Measurements from ENCODE around the gene NPC2. TPM values are rescaled to one million over a fixed set of nuclear protein-coding genes. Genes with fewer than 3 reads are reported as not detected.

The NPC2 gene
- polyA plus RNA-seq, 3 donors: 305 to 328 (median 320) TPM

DNA sequence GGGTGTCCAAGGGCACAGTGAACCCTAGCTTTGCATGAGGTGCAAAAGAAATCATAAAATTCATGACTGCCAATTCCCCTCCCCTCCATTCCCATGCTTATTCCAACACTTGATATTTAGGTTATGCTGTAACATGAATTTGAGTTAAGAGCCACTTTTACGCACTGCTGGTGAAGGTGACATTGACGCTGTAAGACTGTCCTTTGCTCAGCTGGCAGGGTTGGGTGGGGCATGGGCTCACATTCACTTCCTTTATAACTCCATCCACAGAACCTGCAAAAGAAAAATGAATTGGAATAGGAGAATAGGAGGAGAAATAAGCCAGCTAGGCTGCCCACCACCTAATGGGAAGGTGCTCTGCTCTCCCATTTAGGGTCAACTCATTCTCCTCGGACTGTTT is 6.9 kb downstream of the NPC2 start:
- DNase-seq (ENCODE audit: extremely low read depth in 1 of 11, low read depth in 9 of 11, low spot score in 4 of 11): no peak

DNA sequence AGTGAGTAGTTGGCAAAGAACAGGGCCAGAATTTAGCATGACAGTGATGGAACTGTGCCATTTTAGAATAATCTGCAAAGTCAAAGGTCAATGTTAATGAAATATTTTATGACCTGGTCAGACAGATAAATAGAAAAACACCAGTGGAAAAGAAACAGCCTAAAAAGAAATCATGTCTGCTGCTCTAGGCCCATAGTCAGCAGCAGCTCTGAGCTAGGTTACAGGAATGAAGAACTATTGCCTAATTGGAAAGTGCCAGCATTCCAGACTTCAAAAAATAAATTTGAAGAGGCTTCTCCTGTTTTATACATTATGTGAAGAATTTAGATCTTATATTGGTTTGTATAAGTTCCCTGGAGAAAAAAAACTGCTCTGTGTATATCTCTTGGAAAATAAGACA is 9.8 kb downstream of the NPC2 start:
- no peak for DNase-seq (ENCODE audit: extremely low read depth in 1 of 11, low read depth in 9 of 11, low spot score in 4 of 11)

DNA sequence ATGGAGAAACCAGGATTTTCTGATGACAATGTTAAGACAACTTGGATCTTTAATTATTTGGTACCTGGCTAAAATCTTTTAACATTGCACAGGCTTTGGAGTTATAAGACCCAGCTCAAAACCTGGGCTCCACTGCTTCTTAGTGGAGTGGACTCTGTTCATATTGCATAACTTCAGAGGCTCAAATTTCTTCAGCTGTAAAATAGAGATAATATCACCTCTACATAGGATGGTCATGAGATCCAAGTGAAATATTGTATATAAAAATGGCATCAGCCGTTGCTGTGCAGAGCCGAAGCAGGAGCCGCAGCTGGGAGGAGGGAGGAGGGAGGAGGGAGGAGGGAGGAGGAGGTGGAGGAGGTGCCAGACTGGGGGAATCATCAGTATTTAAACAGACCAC is 10.5 kb downstream of the NPC2 start:
- no peak for DNase-seq (ENCODE audit: extremely low read depth in 1 of 11, low read depth in 9 of 11, low spot score in 4 of 11)

DNA sequence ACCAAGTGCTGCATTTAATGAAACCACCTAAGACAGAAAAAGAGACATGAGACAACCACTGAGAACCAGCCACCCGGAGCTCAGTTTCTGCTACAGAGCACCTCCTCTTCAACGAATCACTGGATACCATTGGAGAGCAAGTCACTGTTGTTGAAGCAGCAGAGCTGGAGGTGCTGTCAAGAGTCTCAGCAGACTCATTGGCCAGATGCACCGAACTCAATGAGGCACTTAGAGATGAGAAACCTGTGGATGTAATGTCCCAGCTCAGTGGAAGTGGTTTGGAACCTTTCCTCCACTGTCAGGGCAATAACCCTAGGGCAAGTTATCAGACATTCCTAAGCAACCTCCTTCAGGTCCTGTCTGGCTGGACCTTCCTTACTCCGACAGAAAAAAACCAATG is 13.1 kb downstream of the NPC2 start:
- DNase-seq (ENCODE audit: extremely low read depth in 1 of 11, low read depth in 9 of 11, low spot score in 4 of 11): no peak

DNA sequence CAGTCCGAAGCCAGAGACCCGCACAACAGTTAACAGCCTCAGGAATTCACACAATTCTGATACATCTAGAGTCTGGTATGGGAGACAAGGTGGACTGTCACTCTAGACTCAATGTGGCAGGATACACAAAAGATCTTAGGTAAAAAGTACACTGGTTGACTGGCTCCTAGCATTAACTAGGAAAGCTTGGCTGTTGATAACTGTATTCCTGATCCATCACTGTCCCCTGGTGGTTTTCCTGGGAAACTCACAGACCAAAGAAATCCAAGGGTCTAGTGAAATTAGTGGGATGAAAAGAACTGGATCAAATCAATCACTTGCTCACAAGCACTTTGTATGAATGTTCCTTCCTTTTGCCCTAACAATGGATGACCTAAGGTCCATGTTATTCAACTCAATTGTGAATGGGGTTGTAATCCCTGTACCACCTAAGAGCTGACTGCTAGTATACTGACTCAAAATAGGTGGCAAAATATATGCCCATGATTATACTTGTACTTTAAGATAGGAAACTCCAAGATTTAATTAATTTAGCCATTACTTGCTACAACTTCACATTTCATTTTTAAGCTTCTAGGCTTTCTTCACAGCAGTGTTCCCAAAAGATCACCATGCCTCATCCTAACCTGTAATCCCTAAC is 14.0 kb downstream of the NPC2 start:
- DNase-seq (ENCODE audit: extremely low read depth in 1 of 11, low read depth in 9 of 11, low spot score in 4 of 11): no peak

DNA sequence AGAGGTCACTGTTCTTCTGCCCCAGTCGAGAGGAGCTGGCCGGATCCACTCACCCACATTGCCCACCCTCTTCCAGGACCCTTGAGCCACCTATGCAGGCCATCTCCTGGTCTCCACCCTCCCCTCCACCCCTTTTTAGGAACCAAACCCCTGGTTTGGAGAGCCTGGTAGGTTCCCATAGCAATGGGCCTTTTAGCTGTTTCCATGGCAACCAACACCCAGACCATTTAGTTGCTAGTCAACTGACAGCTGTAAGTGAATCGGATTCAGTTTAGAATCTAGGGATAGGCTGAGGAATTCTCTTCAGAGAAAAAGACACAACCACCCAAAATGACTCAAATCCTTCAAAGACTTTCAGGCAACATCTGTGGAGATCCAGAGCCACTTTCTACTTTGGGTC is 16.5 kb downstream of the NPC2 start:
- DNase-seq (ENCODE audit: extremely low read depth in 1 of 11, low read depth in 9 of 11, low spot score in 4 of 11): no peak

DNA sequence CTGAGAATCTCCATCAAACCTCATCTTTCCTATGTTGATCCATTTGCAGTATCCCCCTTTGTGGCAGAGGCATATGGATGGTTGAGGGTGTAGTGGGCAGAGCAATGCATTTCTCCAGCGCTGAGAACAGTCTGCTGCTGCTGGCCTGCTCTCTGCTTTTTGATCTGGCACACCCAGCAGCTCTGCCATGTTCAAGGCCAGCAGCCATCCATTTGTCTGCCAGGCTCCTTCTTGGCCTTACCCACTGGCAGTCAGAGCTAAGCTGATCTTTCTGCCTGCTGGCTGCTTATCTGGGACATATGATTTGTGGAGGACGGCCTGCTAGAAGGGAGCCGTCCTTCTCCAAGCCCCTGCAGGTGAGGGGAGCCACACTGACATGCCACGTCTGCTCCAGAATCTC is 17.0 kb downstream of the NPC2 start:
- no peak for DNase-seq (ENCODE audit: extremely low read depth in 1 of 11, low read depth in 9 of 11, low spot score in 4 of 11)

DNA sequence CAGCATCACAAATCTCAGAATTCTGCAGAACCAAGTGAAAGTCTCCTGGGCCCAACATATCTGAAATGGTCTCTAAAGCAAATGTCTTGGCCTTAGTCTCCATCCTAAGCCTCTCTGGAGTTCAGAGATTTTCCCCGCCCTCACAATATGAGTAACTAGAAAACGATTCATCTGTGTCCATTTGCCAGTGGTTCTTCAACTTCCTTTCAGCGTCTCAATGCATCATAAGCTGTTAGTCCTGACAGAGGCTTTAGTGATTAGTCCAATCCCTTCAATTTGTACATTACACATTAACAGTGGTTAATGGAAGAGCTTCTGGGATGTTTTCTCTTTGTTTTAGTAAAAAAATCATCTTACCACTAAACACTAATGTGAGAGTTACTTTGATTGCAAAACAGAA is 17.4 kb downstream of the NPC2 start:
- DNase-seq (ENCODE audit: extremely low read depth in 1 of 11, low read depth in 9 of 11, low spot score in 4 of 11): no peak

DNA sequence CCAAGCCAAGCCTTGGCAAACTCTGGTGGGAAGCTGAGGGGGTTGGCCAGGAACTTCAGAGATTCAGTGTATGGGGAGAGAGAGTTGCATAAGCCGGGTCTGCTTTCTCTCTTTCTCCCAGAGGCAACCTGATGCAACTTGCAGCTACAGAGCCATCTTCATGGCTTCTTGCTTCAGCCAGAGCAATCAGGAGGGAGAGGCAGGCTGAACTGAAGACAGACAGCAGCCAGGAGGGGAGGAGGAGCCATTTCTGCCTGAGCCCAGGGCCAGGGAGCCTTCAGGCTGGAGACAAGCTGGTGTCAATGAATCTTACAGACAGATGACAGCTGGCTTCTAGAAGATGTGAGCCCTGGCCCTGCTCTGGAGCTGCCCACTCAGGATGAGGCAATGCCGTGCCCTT is 18.7 kb downstream of the NPC2 start:
- no peak for DNase-seq (ENCODE audit: extremely low read depth in 1 of 11, low read depth in 9 of 11, low spot score in 4 of 11)

DNA sequence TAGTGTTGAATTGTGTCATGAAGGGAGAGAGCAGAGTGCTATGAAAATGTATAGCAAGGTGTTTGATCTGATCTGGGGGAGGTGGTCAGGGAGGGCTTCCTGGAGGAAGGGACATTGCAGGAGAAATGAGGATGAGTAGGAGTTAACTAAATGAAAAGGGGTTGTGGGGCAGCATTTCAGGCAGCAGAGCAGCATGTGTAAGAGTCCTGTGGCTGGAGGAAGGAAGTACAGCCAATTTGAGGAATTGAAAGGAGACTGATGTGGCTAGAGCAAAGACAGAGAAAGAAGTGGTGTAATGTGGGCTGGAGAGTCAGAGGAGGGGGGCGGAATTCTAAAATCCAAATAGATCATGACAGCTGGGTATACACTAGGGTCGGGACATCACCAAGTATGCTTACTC is 20.5 kb downstream of the NPC2 start:
- DNase-seq (ENCODE audit: extremely low read depth in 1 of 11, low read depth in 9 of 11, low spot score in 4 of 11): no peak

DNA sequence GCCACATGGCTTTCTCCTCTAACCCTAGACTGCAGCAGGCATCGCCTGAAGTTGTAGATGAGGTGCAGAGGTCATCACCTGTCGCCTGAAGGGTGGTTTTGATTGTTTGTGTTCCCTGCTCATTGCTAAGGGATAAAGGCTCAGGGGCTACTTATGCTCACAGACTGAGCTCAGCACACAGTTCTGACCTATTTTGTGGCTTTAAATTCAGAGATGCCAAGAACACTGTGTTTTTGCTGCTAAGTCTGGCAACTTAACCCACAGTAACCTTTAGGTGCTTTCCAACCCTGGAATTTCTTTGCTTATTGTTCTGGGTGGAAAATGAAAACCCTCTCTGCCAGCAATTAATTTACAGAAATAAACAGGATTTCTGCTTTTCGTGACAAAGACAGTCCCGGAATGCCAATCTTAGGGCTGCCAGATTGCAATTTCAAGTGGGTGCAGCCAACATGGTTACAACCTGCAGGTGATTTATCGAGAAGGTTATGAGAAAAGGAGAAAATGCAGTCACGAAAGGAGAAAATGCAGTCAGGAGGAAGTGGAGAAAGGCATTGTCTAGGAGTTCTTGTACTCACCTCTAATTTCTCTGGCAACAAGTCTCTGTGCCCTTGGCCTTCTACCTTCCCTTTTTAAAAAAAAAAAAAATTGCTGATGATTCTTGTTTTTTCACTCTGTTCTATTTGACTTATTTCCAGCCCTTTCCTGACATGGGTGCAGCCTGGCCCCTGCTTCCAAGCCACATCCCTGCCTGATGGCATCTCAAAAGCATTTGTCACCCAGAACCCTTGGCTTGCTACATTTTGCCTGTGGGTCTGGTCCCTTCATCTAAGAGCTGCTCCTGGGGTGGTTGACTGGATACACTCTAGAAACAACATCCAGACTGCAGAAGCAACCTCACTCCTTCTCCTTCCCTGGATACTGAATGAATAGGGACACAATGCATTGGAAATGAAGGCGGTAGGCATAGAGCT is 23.3 kb downstream of the NPC2 start:
- no peak for DNase-seq (ENCODE audit: extremely low read depth in 1 of 11, low read depth in 9 of 11, low spot score in 4 of 11)

DNA sequence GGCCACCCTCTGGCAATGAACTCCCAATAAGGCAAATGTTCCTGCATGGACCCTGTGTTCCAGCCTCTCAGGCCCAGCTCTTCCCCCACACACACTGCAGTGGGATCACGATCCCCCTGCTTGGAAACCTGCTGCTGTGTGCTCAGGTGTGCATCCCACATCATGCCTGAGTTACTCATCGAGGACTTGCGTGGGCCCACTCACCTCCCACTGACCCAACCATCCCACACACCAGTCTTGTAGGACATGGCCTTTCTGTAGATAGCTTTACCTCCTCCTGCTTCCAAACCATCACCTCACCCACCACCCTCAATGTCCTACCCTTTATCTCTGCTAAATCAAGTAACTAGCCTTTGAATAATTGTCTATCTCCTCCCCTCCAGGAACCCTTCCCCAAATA is 24.6 kb downstream of the NPC2 start:
- no peak for DNase-seq (ENCODE audit: extremely low read depth in 1 of 11, low read depth in 9 of 11, low spot score in 4 of 11)

DNA sequence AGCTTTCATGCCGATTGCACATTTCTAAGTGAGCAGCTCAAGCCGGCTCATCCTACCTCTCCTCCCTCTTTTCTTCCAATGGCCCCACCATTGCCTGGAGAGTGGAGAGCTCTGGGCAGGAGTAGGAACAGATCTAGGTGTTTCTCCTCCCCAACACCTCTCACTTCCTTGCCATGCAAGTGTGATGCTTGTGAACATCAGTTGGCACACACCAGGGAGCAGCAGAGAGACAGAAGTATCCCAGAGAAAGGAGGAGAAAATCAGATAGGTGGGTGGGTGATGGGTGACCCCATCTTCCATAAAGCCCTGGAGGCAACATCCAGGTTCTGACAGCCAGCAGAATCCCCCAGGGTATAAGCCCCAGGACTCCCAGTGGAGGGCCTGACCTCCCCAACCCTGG is 27.8 kb downstream of the NPC2 start:
- DNase-seq (ENCODE audit: extremely low read depth in 1 of 11, low read depth in 9 of 11, low spot score in 4 of 11): no peak

DNA sequence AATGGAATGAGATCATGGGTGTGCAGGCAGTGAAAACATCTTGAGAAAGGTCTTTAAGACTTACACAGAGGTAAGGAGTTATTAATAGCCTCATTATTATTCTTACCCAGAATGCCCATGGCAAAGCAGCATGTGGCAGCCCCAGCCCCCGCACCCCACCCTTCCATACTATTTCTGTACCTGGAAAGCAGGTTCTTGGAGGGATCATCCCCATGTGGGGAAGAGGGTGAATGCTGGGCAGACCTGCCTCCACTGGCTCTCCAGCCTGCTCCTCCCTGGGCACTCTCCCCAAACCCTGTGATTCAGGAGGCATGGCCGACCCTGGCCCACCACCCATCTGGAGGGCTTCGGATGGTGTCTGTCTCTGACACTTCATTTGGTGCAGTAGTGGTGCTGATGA is 28.3 kb downstream of the NPC2 start:
- no peak for DNase-seq (ENCODE audit: extremely low read depth in 1 of 11, low read depth in 9 of 11, low spot score in 4 of 11)

DNA sequence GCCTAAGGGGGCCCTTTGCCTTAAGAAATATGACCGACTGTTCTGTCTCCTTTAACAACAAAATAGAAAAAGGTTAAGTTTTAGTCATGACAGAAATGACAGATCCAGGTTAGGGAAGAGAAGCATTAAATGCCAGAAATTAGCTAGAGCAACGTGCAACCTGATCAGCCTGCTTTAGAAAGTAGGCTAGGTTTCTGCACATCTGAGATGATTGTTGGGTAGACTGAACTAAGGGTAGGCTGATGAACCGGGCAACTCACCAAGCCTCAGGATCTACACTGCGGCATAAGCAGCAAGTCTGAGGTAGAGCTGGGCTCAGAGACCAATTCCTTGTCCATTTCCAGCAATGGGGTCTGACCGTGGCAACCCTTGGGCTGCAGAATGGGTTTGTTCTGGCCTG is 29.4 kb downstream of the NPC2 start:
- DNase-seq (ENCODE audit: extremely low read depth in 1 of 11, low read depth in 9 of 11, low spot score in 4 of 11): no peak

DNA sequence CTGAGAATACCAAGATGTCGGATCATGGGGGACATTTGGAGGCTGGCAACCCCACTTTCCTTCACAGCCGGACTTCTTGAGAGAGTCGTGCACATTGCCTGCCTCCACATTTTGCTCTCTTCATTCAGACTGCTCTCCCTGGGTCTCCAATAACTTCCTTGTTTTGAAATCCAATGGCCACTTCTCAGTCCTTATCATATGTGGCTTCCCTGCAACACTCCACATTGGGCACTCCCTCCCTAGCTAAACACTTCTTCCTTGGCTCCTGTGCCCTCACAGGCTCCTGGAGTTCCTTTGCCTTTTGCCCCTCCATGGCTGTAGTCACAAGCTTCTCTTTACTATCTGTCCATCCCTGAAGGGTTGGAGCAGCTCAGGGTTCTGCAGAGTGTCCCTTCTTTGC is 30.1 kb downstream of the NPC2 start:
- no peak for DNase-seq (ENCODE audit: extremely low read depth in 1 of 11, low read depth in 9 of 11, low spot score in 4 of 11)

DNA sequence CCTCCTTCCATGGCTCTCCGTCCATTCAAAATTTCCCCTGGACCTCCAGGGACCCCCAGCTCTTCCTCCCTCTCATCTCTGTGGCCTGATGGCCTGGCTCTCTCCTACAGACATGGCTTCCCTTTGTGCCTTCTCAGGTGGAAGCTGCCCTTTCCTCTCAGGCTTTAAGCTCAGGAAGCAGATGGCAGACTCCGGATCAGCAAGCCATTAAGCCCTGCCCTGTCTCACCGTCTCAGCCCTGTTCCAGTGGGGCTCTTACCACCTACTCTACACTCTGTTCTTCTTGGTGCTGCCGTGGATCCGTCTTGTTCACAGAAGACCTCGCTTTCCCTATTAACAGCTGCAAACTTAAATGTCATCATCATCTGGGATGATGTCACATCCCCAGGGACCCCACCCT is 33.1 kb downstream of the NPC2 start:
- no peak for DNase-seq (ENCODE audit: extremely low read depth in 1 of 11, low read depth in 9 of 11, low spot score in 4 of 11)

DNA sequence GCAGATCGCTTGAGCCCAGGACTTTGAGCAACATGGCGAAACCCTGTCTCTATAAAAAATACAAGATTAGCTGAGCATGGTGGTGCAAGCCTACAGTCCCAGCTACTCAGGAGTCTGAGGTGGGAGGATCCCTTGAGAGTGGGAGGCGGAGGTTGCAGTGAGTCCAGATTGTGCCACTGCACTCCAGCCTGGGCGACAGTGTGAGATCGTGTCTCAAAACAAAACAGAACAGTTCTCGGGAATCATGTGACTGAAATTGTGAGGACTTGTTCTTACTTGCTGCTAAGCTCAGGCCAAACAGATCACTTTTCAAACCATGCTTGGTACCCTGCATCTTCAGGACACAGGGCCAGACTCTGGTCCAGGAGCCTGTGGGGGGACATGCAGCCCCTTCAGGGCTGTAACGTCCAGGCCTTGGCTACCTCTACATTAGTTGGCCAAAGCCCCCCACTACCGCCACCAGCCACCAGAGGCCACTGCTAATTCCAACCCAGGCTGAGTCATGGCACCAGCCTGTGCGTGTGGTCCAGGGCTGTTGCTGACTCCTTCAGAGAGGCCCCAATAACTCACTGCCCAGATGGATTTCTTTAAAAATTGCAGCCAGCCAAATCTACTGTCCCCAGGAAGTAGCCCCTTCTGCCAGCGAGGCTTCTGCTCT is 33.7 kb downstream of the NPC2 start:
- no peak for DNase-seq (ENCODE audit: extremely low read depth in 1 of 11, low read depth in 9 of 11, low spot score in 4 of 11)

DNA sequence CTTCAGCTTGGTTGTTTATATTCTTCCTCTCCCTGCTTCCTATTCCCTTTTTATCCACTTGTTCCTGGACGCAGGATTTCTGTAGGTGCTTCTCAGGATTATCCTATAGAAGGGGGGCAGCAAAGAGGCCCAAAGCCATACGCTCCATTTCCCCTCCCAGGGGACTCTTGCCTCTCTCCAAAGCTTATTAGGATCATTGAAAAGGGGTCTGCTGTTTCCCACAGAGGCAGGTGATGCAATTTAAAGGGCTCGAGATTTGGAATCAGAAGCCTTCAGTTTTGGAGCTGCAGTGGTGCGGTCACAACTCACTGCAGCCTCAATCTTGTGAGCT is 35.6 kb downstream of the NPC2 start:
- no peak for DNase-seq (ENCODE audit: extremely low read depth in 1 of 11, low read depth in 9 of 11, low spot score in 4 of 11)

Measured in renal cortex interstitium (tissue), 11 donors.